HG03439 (cell line): ENCODE measurements around the gene PFN1.

Experiments
- ATAC-seq: cut with Tn5 transposase; IDR thresholded peaks from one replicate; pipeline ENCODE4 v1.9.1; 2021; ENCODE audit warnings: mild to moderate bottlenecking, moderate library complexity; ENCODE audit not compliant: unreplicated experiment

Gene PFN1

DNA sequence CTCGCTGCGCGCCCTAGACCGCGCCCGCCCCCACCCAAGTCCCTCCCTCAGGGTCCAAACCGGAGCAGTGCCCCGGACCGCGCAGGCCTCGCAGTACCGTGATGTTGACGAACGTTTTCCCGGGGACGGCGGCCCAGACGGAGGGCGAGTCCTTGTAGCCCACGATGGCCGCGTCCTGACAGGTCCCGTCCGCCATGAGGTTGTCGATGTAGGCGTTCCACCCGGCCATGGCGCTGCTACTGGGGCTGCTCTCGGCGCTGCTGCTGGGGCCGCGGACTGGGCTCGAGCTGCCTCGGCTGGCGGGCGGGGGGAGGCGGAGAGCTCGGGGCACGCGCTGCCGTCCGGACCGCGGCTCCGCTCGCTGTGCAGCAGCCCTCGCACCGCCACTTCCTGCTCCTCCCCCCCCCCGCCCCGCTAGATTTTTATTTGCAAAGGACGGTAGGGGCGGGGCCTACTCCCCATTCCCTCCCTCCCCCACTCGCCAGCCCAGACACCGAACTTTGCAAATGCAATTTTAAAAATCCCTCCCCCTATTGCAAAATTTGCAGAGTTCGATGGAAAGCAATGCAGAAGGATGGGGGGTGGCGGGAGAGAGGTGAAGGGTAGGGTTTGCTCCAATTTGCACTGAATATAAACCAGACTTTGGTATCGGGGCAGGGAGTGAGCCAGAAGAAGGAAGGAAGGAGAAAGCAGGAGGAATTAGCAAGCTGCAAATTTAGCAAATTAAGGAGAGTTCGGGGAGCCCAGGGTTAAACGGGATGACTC lies at the start of gene PFN1:
TSS of gene PFN1 (minus strand) at position 365 of the 765 bp plus-strand sequence. CDS start at position 229, 136 bp downstream.
- ATAC-seq: peak; percentile 16

DNA sequence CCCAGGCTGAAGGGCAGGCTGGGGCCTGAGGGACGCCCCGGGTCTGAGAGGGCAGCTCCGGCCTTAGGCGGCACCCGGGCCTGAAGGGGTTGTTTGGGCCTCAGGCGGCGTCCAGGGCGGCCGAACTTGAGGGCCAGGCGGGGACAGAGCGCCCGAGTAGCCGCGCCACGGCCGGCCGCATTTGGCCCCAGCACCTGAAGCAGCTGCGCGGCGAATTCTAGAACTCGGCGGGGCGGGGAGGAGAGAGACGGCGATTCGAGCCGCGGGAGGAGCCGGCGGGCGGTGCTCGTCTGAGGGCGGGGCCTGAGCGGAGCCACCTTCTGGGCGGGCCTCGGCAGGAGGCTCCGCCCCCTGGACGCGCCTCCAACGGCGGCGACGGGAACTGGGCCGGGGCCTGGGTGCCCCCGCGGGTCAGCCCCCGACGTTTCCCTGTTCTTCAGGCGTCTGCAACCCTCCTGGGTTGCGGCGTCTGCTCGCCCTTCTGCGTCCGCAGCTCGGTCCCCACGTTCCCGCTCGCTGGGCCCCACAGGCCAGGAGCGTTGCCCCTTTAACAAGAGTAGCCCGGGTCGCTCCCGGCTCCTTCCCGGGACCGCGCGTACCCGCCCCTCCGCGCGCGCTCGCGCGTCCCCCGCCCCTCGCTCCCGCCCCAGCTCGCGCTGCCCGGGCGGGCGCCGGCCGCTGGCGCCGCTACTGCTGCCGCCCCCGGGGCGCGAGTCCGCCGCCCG lies 49.1 kb upstream of the PFN1 start, which contains the start of the genes INCA1 and KIF1C:
TSS of gene INCA1 (minus strand) at position 221 of the 725 bp plus-strand sequence. CDS start 3,085 bp downstream, outside the sequence.
TSS of gene KIF1C (plus strand) at position 649 of the 725 bp plus-strand sequence. CDS start 2,297 bp downstream, outside the sequence.
- peak; percentile 74 for ATAC-seq

DNA sequence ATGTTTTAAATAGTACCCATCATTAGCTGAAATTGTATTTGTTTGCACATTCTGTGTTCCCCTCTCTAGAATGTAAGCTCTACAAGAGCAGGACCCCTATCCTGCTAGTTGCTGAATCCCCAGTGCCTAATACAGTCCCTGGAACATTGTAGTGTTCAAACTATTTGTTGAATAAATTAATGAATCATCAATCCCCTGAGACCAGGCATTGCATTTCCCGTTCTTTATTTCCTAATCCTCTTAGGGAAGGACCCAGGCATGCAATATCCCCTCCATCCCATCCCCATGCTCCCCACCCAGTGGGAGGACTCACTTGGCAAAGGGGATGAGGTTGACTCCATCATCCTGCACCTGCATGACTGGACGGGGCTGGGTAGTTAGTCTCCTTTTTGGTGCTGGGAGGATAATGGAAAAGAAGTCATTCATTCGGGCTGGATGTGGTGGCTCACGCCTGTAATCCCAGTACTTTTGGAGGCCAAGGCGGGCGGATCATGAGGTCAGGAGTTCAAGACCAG lies 45.8 kb upstream of the PFN1 start:
- no peak for ATAC-seq

DNA sequence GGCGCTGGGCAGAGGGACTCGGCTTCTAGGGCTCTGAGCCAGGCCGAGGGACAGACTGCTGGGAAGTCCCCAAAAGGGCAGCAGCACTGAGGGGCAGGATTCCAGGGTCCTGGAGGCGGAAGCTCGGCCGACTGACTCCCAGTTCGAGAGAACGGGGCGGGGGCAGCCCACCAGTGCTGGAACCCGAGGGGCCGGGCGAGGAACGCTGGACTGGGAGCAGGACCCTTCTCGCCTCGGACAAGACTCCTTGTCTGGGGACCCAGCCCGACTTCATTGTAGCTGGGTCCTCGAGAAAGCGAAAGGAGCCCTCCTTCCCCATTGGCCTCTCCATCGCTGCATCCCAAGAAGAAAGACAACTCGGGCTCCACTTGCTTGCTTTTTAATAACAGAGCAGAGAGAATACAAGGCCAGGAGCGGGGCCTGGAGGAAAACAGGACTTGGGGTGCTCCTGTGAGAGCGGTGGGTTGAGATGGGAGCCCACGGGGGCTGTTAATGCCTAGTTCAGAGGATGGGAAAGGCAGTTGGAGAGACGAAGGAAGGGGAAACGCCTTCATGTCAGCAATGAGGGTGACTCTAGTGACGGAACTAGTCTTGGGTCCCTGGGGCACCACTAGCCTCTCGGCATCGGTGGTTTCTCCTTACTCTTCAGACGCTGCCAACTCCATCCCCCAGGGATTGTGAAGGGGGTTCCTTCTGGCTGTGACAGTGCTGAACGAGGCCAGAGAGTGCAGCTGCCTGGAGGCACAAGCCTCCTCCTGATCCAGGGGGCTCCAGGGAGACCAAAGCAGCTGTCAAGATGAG lies 39.6 kb upstream of the PFN1 start:
- ATAC-seq: no peak

DNA sequence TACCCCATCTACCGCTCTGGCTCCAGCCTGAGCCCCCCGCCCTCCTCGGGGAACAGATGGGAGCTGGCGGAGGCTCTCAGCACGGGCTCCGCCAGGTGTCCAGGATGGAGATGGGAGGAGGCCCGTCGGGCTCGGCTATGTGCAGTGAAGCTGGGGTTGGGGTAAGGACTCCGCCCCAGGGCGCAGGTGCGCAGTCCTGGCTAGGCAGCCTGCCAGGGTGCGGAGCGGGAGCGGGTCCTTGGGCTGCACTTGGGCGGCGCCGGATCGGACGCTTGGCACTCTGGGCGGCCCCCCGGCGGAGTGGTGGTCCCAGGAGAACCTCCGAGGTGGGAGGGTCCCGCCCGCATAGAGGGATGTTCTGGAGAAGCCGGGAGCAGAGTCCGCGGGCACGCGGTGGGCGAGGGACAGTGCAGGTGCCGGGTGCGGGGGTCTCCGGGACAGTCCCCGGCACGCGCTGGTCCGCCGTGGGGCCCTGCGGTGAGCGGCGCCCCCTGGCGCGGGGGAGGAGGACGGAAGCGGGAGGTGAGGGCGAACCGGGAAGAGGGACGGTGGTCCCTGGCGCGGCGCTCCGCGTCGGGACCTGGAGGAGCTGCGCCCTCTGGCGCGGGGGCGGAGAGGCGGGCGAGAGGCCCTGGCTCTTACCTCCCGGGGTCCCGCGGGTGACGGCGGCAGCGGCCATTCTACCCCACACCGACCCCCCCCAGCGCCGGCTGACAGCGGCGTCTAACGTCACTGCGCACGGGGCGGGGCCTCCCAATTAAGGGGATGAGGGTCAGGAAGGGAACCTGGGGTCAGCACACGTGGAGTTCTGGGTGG lies 38.8 kb upstream of the PFN1 start, which contains the start of gene CAMTA2:
TSS of gene CAMTA2 (minus strand) at position 725 of the 816 bp plus-strand sequence. CDS start 1,453 bp downstream, outside the sequence.
- peak; percentile 65 for ATAC-seq

DNA sequence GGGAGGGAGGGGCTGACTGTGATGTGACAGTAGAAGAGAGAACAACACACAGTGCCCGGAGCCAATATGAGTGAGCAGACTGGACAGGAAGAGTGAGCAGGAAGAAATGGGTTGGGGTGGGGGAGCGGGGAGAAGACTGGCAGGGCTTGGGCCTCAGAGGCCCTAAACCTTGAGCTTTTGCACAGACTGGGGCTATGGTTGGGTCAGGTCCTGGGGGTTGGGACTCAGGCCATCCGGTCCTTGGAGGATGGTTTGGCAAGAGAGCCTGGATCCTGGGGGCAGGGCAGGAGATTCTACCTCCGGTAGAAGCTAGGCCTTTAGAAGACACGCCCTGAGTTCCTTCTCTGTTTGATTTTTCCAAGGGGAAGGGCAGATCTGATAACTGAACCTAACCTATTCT lies 38.1 kb upstream of the PFN1 start:
- no peak for ATAC-seq

DNA sequence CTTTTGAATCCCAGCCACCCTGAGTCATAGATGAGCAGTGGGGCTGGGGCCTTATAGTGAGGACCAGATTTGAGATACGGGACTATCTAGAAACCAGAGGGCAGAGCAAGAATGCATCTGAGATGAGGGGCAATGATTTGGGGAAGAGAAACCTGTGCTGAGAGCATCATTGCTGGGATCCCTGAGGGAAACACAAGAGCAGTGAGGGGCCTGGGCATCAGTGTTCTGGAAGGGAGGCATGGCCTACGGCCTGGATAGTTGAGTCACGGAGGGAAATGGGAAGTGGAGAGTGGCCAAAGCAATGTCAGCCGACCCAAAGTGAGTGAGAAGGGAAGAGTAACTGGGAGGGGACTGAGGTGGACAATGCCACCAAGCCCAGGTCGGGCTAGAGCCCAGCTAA lies 34.0 kb upstream of the PFN1 start:
- ATAC-seq: no peak

DNA sequence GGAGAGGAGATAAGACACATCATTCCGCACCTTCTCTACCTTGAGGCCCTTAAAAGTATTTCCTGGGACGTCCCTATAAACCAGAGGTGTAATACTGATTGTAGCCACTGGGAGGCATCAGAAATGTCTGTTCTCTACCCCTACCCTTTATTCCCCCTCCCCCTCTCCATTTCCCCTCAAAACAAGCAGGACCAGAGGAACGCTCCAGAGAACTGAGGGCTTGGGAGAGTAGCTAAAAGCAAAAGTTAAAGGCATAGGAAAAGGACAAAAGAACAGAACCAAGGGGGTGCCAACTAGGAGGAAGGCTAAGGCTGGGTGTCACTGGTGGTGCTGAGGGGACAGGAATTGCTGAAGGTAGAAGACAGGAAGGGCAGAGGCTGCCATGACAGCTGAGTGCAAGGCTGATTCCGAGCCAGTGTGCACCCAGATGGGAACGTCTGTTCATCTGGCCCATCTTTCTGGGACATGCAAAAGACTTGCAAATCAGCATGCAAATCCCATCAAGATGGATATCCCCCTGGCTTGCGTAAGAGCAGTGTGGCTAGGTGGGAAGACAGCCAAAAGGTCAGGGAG lies 32.4 kb upstream of the PFN1 start:
- no peak for ATAC-seq

DNA sequence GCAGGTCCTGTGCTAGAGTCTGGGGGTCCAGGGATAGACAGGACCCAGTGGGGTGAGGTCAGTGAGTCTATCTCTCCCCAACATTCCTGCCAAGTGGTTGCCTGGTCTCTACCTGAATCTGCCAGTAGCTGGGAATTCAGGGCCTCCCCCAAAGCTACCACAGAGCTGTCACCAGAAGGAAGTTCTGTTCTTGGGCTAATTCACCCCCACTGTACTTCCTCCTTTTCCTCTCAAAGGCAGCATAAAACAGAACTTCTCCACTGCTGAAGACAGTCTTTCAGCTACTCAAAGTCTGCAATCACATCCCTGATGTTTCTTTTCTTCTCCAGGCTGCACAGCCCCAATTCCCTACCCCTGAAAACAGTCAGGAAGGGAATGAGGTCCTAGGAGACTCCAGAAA lies 30.4 kb upstream of the PFN1 start:
- no peak for ATAC-seq

DNA sequence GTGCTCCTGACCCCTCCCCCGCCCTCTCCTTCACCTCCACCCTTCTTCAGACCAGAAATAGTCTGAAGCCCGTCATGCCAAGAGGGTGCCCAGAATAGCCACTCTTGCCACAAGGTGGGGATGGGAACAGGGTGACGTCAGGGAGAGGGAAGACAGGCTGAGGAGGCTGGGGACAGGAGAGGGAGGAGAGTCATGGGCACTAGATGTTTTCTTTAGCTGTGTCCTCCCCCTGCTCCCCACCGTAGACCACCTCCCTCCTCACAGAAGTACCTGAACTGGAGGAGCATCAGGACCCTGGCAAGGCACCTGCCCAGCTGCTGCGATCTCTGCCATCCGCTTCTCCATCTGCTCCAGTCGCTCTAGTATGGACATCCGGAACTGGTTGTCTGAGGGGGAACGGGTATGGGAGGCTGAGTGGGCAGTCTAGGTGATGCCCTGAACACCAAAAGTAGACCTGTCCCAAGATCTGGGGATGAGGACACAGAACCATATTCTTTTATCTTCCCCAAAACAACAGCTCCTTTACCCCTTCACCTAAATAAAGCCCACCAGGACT lies 25.9 kb upstream of the PFN1 start:
- ATAC-seq: no peak

DNA sequence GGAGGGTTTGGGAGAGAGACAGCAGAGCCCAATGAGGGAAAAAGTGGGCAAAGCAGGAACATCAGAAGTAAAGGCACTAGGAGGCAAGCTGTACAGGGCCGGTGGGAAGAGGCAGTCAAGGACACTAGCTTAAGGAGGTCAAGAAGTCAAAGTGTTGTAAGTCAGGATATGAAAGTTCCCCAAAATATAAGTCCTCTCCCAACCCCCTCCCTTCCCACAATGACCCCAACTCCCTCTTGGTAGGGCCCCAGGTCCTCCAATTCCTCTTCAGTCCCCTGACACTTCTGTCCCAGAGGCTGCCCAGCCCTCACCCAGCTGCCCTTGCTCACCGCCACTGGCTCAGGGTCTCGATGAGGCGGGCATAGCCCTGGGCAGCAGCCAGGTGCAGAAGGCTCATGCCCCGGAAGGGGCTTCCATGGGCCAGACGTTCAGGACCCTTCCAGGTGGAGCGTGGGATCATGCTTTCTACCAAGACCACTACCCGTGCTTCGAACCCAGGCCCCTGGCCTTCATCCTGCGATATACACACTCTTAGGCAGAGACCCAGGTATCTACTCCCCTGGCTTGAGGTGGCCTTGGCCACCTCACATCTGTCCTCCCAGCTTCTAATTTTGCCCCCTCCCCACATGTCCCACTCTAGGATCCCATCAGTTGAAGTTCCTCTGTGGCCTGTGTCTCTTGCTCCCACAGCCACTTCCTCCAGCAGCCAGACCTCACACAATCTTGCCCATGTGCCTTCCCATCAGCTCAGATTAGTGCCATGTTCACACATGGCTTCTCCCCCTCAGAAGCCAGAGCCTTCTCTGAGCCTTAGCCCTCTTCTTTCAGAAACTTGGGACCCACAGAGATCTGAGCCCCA lies 25.2 kb upstream of the PFN1 start:
- no peak for ATAC-seq

DNA sequence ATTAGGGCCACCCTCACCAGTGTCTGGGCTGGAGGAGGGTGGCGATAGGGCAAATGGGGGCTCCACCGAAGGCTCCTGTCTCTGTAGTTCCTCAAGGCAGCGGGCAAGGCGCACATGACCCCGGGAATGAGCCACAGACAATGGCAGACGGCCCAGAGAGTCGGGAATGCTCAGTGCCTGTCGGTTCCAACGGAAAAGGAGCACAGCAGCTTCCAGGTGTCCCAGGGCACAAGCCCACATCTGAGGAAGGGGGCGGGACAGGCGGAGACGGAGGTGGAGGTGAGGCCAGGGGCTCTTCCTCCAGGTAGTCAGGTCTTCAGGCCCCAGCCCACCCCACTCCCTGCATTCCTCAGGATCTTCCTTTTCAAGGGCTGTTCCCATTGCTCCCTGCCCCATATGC lies 24.4 kb upstream of the PFN1 start:
- no peak for ATAC-seq

DNA sequence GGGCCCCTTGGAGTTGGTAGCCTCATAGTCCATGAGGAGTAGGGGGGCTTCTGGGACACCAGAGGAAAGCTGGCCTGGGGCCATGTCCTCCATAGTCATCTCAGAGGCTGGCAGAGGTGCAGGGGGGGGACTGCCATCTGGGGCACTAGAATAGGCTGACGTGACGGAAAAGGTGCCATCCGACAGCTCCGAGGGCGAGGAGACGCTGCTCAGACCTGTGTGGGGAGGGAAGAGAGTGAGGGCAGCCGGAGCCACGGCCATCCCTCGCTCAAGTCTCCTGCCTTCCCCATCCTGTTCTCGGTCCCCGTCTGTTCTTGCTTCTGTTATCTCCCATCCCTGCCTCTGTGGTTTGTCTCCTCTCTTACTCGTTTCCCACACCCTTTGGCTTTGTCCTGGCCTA lies 24.0 kb upstream of the PFN1 start:
- no peak for ATAC-seq

DNA sequence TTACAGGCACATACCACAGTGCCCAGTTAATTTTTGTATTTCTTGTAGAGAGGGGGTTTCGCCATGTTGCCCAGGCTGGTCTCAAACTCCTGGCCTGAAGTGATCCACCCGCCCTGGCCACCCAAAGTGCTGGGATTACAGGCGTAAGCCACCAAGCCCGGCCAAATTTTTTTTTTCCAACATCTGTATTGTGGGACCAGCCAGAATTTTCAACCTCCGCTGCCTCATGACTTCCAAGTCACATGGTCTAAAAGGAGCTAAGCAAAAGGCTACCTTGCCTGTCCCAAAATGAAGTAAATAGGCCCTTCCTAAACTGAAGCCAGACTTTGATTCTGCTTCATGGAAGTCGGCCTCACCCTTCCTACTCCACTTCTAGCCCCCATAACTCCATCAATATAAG lies 23.5 kb upstream of the PFN1 start:
- no peak for ATAC-seq

DNA sequence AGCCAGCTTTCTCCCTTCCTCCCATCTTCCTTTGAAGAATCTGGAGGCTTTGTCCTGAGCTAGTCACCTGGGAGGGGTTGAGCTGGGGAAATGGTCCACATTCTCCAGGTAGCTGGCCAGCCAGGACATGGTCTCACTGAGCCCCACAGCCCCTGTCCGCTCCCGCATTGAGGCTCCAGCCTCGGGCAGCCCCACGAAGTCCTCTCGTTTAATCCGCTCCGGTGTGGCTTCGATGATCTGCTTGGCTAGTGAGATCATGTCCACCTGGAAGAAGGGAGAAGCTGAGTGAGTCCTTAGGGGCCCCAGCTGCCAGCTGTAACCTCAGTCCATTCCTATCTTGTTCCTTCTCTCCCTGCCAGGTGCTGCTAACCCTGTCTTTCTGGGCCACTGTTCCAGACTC lies 21.9 kb upstream of the PFN1 start:
- ATAC-seq: no peak

DNA sequence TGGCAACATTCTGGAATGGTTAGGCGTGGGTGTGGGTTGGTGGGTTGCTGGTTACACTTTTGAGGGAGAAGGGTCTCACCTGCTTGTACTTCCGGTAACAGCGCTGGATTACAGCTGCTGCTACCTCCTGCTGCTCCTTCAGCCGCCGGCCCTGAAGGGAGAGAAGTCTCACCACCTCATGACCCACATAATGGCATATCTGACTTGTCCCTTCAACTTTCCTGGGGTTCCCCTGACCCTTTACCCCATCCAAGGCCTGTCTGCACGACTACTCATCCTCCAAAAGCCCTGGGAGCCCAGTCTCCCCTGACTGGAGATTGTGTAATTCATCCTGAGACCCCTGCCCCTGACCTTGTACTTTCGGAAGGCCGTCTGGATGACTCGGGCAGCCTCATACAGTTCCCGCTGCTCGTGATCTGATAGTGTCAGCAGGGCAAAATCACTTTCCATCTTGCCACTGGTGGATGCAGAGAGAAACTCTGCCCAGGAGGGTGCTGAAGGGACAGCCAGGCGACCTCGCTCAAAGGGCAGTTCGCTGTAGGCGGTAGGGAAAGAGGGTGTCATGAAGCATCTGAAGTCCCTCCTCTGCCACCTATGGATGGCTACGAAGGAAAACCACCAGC lies 21.3 kb upstream of the PFN1 start:
- no peak for ATAC-seq

DNA sequence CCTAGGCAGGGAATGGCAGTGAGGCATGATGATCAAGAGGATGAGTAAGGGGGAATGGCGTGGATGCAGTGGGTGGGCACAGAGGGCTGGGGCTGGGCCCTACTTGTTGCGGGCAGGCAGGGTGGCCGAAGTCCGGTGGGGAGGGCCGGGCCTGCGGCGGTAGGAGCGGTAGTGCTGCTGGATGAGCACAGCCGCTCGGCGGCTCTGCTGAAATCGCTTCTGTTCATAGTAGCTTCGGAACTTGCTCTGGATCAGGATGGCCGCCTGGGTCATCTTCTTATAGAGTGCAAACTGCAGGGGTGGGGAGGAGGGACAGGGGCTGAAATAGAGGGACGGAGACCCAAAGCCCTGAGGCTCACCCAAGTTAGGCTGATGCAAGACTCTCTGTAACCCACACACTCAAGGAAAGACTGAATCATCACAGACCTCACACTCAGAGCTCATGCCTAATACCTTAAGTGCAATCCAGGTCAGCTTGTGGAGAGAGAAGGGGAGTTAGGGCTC lies 20.8 kb upstream of the PFN1 start:
- ATAC-seq: no peak

DNA sequence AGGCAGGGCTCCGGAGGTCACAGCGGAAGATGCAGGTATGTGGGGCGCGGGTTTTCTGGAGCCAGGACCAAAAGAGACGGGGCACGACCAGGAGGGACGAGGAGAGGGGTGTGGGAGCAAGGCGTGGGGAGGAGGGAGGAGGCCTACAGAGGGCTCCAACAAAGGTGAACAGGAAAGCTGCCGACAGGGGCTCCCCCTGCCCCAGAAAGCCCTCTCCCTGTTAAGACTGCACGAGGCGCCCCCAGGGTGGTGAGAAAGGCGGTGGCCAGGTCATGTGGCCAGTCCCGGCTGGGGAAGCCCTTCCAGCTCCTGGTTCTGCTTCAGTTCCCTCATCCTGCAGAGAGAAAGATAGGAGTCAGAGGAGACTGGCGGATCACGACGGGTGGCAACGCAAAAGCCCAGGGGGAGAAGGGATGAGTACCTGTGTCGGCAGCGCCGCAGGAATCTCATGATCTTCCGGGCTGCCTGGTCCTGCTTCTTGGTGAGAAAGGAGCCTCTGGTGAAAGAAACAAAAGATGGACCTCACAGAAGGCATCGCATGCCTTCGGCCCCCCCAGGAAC lies 20.2 kb upstream of the PFN1 start:
- no peak for ATAC-seq
